NCI-H748 (cell line): ENCODE data around the gene TRMT11.
"Not testable (repeated sequence)": the region's sequence is repeated elsewhere in the genome, so short reads cannot be mapped to it uniquely, and the experiment has no call there.

Experiments
- DNase-seq: peaks from one replicate; lab custom pipeline; 2025; ENCODE audit not compliant: unreplicated experiment; lab: John Stamatoyannopoulos, UW

TRMT11 gene

DNA sequence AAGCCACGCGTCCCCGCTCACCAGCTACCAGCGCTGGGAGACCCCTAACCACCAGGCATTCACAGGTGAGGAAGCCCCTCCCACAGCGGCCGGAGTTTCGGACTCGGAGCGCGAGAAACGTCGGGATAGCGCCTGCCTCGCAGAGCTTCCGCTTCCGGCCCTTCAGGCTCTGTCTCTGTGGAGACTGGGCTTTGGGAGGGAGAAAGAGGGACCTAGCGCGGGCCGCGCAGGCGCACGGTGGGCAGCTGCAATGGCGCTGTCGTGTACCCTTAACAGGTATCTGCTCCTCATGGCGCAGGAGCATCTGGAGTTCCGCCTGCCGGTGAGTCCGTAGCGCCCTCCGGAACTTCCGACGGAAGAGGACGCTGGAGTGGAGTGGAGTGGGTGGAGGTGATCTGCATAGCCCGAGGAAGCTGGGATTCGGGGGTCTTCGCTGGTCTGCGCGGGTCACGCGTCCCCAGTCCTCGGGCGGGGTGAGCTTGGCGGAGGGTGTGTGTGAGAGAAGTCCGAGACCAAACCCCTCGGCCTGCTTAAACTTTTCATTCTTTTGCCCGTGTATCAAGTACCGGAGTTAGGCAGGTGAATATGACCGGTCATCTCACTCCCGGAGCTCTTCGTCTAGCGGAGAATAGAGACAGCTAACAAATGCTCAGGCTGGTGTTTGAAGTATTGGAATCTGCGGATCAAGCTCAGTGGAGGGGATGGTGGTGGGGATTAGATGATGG is at the start of gene TRMT11:
TRMT11 (plus strand) TSS at position 240 of the 725 bp plus-strand sequence; CDS start at position 251, 11 bp downstream.
- peak; percentile 98 for DNase-seq

DNA sequence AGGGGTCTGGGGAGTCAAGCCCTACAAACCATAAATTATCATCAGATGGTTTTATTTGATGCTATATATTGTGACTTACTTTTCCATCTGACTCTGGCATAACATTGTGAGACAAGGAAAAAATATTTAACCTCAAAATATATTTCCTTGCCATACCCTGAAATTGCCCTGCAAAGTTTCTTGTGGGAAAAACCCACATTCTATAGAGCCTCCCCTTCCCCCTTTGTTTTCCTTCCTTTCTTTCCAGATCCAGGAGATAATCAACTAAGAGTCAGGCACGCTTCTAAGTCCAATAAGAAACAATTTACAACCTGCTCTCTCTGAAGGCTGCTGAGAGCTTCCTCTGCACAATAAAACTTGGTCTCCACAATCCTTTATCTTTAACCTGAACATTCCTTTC is 47.3 kb upstream of the TRMT11 start:
- no peak for DNase-seq

DNA sequence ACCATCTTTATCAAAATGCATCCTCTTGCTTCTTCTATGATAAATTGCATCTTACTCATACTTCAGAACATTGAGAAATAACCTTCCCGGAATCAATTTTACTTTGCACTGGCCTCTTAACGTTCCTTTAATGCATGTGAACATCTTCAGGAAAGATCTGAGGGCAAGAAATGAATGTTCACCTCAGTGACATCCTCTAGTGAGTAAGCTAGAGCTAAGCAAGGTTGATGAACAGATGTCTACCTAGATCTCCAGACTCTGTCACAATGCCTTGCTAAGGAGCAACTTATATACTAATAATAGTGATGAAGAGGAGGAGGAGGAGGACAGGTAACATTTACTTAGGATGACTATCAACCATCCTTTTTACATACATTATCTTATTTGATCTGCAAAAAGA is 46.5 kb upstream of the TRMT11 start:
- DNase-seq, result no peak

DNA sequence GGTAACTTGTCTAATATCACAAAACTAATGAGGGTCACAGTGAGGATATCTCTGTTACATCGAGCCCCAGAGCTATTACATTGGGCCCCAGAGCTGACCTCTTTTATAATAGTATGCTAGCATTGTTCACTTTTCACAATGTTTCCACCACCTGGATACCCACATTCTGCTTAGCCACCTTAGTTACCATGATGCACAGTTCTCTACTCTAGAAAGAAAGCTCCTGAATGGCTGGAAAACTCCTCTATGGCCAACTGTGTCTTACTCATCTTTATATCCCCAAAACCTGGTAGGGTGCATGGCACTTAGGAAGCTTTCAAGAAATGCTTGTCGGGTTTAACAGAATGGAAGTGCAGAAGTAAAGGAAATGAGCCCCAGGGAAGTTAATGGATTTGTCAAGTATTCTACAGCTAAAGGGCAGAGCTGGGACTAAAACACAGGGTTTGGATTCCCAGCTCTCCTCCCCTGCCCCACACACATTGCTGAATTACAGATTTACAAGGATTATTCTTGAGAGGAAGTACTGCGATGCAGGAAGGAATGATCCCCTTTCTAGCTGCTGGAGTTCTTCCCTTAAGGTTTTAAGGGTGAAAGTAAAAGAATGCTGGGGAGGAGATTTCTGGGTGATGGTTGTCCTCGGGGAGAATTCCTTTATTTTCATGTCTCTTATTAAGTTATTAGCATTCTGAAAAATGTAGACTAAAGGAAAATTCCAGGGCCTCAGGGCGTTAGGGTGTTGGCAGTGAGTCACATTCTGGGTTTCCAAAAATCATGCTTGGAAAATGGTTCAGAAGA is 45.9 kb upstream of the TRMT11 start:
- DNase-seq, result no peak

DNA sequence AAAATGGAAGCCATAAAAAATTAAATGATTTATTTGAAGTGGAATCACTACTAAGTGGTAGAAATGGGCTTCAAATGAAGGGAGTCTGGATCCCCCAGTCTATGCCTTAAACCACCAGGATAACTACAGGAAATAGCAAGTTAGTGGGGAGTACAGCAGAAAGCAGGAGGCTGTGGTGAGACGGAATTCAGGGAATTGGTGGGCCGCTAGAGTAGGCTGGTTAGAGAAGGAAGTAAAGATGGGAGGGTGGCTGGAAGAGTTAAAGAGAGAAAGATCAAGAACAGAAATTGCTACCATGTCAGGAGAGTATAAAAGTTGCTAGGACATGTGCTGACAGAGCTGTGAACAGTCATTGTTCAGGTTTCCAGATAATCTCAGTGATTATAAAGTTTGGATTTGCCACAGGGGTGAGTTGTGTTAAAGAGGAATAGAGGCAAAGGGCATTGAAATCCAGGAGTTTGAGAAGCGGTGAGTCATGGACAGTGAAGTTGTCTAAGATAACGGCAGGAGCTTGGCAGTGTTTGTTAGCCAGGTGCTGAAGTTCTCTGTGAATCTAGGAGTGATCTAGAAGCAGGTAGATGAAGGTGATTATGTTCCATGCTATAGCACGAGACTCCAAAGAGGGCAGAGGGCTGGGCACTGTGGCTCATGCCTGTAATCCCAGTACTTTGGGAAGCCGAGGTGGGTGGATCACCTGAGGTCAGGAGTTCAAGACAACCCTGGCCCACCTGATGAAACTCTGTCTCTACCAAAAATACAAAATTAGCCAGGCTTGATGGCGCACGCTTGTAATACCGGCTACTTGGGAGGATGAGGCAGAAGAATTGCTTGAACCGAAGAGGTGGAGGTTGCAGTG is 43.4 kb upstream of the TRMT11 start:
- DNase-seq, result no peak

DNA sequence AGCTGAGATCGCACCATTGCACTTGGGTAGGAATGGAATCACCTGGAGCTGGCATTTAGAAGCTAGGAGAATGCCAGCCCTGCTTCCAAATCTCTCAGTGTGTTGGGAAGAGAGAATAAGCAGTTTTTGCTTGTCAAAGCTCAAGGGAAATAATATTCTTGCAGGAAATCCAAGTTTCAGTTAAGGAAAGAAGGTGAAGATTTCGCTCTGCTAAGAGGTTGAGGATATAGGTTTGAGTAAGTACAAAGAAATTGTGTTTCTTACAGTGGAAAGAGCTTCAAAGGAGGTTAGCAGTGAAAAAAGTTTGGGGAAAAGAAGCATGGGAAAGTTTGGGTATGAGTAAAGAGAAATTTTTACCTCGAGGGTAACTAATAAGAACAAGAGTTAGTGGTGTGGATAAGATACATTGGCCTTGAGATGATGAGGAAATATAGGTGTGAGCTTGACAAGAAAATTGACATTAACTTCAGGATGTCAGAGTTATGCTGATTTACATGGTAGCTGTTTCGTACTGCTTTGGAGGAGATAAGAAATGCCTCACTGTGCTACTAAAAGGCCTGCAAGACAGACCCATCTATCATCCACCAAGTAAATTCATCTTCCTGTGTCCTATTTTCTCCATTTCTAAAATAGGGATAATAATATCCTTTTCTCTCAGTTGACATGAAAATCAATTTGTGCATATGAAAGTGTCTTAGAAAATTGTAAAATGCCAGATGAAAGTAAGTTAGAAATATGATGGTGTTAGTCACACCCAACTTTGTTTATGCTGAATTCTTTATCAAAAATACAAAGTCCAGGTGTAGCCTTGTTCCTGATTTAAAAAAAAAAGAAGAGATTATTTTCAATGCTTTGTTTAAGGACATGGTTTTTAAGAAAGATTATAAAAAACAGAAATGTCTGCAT is 42.6 kb upstream of the TRMT11 start:
- no peak for DNase-seq

DNA sequence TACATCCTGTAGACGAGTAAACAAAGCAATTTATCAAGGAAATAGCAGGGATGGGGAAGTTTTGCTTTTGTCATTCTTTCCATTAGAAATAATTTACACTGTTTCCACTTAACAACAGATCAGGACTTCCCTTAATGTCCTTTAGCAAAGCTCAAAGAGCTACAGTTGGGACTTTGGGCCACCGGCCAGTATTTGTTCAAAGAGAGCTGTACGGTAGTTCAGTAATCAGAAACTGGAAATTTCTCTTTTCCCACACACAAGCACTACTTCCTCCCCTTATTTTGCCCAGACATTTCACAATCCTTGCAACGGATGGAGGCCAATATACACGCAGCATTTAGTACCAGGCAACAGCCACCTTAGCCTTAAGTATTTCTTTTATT is 41.9 kb upstream of the TRMT11 start:
- DNase-seq, result peak; percentile 27

DNA sequence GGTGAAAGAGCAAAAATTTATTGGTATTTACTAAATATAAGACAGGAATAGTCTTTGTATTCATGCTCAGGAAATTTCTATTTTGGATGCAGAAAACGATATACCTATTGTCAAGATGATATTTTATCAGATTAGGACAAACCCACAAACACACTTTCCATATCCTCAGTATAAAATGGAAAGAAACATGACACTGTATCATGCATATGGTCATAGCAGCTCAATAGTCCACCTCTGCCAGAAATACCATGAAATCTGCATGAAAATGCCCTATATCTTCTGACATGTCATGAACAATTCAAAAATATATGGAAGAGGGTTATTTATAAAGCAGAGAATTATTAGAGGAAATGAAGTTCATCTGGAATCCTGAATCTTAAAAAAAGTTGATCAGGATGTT is 41.4 kb upstream of the TRMT11 start:
- DNase-seq, result no peak

DNA sequence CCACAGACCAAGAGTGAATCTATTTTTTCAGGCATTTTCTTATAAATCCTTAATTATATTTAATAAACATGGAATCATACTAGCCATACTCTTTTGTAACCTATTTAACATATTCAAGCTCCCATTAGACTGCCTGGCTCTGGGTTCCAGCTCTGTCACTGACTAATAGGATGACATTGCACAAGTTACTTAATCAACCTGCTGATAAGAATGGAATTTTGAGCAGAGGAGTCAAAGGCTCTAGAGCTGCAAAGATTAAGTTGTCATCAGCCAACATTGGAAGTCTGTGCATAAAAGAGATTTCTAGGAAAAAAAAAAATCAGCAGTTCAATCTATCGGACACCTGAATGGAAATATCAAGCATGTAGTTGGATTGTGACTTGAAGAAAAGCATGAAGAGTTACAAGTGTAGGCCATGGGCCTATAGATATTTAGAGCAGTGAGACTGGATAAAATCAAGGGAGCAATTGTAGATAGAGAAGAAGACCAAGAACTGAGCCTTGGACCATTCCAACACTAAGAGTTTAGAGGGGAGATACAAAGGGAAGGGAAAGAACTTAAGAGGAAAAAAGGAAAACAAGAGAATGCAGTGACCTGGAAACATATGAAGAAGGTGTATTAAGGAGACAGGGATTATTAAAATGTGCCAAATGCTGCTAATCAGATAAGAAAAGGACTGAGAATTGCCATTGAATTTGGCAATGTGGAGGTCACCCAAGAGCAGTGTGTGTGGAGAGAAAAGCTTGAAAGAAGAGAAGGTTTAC is 40.8 kb upstream of the TRMT11 start:
- no peak for DNase-seq

DNA sequence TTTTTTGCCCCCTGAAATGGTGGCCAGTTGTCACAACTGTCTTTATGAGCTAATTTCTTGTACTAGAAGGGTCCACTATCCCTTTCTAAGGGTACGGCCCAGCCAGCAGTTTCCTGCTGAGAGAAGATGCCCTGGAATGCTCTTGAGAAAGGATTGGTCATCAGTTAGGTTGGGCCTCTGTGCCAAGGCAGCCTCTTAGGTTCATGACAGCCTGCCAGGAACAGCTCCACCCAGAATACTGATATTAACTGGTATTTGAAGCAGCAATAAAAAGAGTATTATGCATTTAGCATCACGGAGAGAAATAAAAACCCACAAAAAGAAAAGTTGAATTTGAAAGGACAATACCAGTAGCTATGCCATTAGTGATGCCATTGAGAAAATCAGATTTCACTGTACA is 38.7 kb upstream of the TRMT11 start:
- DNase-seq, result no peak

DNA sequence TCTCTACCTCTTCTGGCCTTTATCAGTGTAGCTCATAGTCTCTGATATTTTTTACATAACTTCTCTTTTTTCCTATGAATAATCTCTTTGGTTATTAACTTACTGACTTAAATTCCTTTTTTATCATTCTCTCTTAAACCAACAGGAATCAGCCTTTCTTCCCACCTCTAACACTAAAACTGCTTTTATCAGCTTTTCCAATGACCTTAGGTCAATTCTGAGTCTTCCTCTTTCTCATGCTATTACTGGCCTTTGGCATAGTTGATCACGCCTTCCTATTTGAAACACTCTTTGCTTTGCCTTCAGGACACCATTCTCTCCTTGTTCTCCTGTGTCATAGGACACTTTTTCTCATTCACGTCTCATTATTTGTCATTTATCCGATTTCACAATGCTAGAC is 37.9 kb upstream of the TRMT11 start:
- DNase-seq, result no peak

DNA sequence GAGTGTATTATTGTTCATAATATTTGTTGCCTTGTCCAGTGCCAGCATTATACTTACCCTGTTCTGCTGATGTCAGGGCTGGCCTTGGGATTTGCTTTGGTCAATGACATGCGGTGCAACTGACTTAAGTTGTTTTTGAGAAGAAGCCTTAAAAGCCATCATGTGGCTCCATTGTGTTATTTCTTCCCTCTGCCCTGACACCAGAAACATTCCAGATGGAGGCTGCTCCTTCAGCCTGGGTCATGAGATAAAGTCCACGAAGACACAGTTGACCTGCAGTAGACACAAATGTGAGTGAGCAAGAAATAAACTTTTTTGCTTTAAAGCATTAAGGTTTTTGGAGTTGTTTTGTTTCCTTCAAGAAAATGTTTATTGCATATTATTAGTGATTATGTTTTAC is 37.3 kb upstream of the TRMT11 start:
- no peak for DNase-seq

DNA sequence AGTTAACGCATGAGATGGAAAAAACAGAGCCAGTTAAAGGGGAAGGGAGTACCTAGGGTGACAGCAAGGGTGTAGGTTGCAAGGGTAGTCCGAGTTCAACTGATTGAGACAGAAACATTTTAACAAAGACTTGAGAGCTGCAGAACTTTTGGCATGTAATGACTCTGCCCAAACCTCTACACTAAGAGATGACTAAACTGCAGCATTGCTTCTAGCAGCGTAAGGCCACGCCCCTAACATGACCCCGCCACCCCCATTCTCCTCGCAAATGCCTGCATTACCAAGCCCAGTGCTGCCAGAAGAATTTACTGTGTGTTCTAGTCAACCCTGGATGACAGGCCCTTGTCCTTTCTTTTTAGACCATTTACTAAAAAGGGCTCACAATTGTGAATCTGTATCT is 36.0 kb upstream of the TRMT11 start:
- DNase-seq, result no peak

DNA sequence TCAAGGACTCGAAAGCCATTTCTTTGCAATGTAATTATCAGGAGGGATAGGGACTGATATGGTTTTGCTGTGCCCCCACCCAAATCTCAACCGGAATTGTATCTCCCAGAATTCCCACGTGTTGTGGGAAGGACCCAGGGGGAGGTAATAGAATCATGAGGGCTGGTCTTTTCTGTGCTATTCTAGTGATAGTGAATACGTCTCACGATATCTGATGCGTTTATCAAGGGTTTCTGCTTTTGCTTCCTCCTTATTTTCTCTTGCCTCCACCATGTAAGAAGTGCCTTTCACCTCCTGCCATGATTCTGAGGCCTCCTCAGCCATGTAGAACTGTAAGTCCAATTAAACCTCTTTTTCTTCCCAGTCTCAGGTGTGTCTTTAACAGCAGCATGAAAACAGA is 35.6 kb upstream of the TRMT11 start:
- DNase-seq, result not testable (repeated sequence)

DNA sequence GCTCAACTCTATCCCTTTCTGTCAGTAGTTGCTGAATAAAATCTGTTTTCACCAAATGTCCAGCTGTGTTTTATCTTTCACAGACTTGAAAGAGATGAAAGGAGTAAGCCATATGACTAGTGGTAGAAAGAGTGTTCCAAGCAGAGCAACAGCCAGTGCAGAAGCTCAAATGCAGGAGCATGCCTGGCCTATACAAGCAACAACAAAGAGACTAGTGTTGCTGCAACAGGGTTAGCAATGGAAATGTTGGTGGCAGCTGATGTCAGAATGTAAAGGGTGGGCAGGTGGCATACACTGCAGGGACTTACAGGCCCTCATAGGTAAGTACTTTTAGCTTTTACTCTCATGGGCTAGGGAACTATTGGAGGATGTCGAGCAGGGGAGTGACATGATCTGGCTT is 35.0 kb upstream of the TRMT11 start:
- DNase-seq, result no peak

DNA sequence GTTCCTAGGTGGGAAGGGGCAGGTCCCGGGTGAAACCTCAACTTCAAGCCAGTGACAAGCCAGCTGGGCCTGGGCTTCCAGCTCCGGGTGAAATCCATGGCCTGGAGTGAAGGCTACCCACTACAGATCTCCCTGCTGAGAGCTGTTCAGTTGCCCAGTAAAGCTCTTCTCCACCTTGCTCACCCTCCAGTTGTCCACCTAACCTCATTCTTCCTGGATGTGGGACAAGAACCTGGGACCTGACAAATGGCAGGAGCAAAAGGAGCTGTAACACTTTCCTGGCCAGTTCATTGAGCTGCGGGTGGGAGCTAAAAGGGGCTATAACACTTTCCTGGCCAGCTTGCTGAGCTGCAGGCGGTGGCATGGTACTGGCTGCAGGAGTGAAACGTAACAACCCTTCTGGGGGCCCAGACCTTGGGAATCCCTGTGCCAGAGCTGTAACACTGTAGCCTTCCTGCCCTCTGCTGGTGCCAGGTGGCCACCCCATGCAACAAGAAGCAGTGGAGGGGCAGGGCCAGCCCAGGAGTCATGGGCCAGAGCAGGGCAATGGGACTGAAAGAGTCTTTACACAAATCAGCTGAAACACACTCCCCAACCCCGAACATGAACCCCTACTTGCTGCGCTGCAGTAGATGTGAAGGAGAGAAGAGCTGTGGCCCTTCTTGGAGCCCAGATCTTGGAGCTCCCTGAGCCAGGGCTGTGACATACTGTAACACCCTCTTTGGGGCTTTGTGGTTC is 33.4 kb upstream of the TRMT11 start:
- peak; percentile 66 for DNase-seq

DNA sequence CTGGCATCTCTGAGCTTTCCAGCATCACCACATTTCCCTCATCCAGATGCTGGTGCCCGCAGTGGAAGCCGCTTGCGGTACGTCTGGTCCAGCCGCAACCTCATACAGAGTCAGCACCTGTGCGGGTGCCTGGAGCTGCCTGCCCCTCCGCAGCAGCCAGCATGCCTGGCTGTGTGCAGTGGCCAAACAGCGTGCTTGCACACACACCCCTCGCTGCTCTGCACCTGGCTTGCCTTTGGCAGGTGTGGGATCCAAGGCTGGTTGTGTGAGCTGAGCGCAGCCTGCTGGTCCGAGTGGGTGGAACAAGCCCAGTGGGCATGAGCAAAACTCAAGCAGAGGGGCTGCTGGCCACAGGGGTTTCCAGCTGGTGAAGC is 32.9 kb upstream of the TRMT11 start:
- peak; percentile 97 for DNase-seq

DNA sequence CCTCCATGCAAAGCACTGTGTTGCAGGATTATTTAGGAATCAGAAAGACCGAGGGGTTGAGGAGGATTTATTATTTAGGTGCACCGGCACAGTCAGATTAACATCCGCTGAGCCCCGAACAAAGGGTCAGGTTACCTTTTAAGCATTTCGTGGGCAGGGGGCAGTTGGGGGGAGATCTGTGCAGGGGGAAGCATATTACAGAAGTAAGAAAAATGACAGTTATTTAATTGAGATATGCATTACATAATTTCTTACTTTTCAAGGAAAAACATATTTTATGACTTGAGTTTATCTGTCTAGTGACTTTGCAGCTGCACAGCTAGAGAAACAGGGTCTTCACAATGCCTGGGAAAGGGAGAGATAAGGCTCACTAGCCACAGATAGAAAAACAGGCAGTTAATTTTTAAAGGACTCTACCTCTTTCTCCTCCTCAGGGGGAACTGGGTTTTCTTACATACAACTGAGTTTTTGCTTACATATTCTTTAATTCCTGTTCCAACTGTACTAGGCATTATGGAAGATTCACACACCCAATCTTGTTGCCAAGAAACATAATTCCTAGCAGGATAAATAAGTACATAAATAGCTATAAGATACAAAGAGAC is 31.5 kb upstream of the TRMT11 start:
- DNase-seq, result no peak

DNA sequence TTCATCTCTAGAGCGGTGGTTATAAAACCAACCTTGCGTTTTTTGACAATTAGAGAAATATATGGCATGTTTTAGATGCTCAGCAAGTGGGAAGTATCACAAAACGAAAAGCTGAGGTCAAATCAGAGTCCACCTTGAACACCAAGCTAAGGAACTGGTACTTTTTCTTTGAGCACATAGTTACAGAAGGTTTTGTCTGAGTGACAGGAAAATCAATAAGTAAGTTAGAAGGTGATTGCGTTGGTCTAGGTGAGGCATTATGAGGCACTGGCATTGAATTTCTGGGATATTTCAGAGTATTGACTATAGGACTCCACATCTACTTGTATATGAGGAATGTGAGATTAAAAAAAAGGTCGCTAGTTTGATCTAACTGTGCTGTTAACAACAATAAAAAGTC is 30.4 kb upstream of the TRMT11 start:
- no peak for DNase-seq
